Neural progenitor cell (in vitro differentiated cells): ENCODE data around the gene MRPL53. TPM values are rescaled to one million over a fixed set of nuclear protein-coding genes. Genes with fewer than 3 reads are reported as not detected.

Source experiments
- DNase-seq: peaks from one replicate; pipeline ENCODE4 v3.0.0-alpha.2; 2016; ENCODE audit warnings: low spot score
- H2AFZ ChIP-seq: fragments of 200-600 bp; sonication (generic); replicated peaks from 2 replicates; pipeline ENCODE4 v1.6.1; 2016; ENCODE audit warnings: antibody characterized with exemption
- H3F3A ChIP-seq: fragments of 200-600 bp; sonication (generic); 2 replicates; pipeline ENCODE4 v1.6.1; 2016; ENCODE audit warnings: antibody characterized with exemption, low read depth
- H3K27ac ChIP-seq: fragments of 200-600 bp; sonication (generic); 2 replicates; pipeline ENCODE4 v1.5.1; 2016; ENCODE audit warnings: mild to moderate bottlenecking
- H3K27me3 ChIP-seq: fragments of 200-600 bp; sonication (generic); 2 replicates; pipeline ENCODE4 v1.6.1; 2016; ENCODE audit warnings: mild to moderate bottlenecking, moderate library complexity
- H3K36me3 ChIP-seq: fragments of 200-600 bp; sonication (generic); 2 replicates; pipeline ENCODE4 v1.5.1; 2016
- H3K4me1 ChIP-seq: fragments of 200-600 bp; sonication (generic); 2 replicates; pipeline ENCODE4 v1.6.1; 2016; ENCODE audit warnings: mixed run types
- H3K4me2 ChIP-seq: fragments of 200-600 bp; sonication (generic); 2 replicates; pipeline ENCODE4 v1.6.1; 2016
- H3K4me3 ChIP-seq: fragments of 200-600 bp; sonication (generic); 2 replicates; pipeline ENCODE4 v1.5.1; 2016
- H3K79me2 ChIP-seq: fragments of 200-600 bp; sonication (generic); 2 replicates; pipeline ENCODE4 v1.6.1; 2016; ENCODE audit warnings: low read depth
- H3K9ac ChIP-seq: fragments of 200-600 bp; sonication (generic); 2 replicates; pipeline ENCODE4 v1.6.1; 2016
- H3K9me3 ChIP-seq: fragments of 200-600 bp; sonication (generic); 2 replicates; pipeline ENCODE4 v1.5.1; 2016; ENCODE audit warnings: low read depth
- H4K20me1 ChIP-seq: fragments of 200-600 bp; sonication (generic); 2 replicates; pipeline ENCODE4 v1.6.1; 2016; ENCODE audit warnings: low read depth
- H3K27ac Mint-ChIP-seq: 3 replicates; pipeline ENCODE4 v1.8.0; 2021; ENCODE audit warnings: mixed read lengths
- H3K27me3 Mint-ChIP-seq: 2 replicates; pipeline ENCODE4 v1.8.0; 2022; ENCODE audit warnings: low read depth, mild to moderate bottlenecking, inconsistent platforms, moderate library complexity, mixed read lengths; ENCODE audit not compliant: insufficient read depth
- H3K36me3 Mint-ChIP-seq: 3 replicates; pipeline ENCODE4 v1.8.0; 2021; ENCODE audit warnings: mixed read lengths
- H3K4me1 Mint-ChIP-seq: 3 replicates; pipeline ENCODE4 v1.8.0; 2021; ENCODE audit warnings: mixed read lengths
- H3K4me3 Mint-ChIP-seq: 3 replicates; pipeline ENCODE4 v1.8.0; 2021; ENCODE audit warnings: mild to moderate bottlenecking, moderate library complexity, mixed read lengths
- H3K9me3 Mint-ChIP-seq: 3 replicates; pipeline ENCODE4 v1.8.0; 2020; ENCODE audit warnings: mixed read lengths
- EZH2 ChIP-seq: fragments of 200-600 bp; sonication (generic); IDR thresholded peaks from 2 replicates; pipeline ENCODE4 v1.6.1; 2017; ENCODE audit warnings: antibody characterized with exemption, mild to moderate bottlenecking, moderate library complexity
- EZH2phosphoT487 ChIP-seq: fragments of 200-600 bp; sonication (generic); IDR thresholded peaks from 2 replicates; pipeline ENCODE4 v1.6.1; 2017; ENCODE audit warnings: antibody characterized with exemption
- total RNA-seq: library from RNA; depleted of rRNA; stranded (reverse); fragments of >200 nt; gene quantifications from 2 replicates; pipeline ENCODE4 v1.2.3, GENCODE V29; 2015; ENCODE audit warnings: low replicate concordance
- TF ChIP-seq, protein P1 (sequence below): fragments of 200-600 bp; sonication (generic); IDR thresholded peaks from 2 replicates; pipeline ENCODE4 v1.5.1; 2017; ENCODE audit warnings: antibody characterized with exemption, mild to moderate bottlenecking

Gene MRPL53
- total RNA-seq, 1 donor from 2014 or later = 9.8 TPM

DNA sequence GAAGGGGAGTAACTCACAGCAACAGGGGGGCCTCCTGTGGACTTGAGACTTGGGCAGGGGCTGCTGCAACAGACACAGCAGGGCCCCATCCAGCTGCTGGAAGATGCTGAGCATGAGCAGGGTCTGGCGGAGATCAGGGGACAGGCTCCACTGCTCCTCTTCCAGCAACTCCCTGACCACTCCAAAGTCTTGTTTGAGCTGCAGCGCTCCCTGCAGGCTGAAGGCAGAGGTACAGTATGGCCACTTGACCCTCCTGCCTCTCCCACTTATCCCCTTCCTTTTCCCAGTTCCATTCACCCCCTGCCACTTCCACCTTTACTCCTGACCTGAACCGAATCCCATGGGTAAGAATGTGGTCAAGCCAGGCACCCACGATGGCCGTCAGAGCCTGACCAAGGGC is 2.4 kb upstream of the MRPL53 start:
- no peak overlapping the region for H3K27ac Mint-ChIP-seq
- H3K27me3 Mint-ChIP-seq = peaks cover 12% of the 10 kb centered on the region

DNA sequence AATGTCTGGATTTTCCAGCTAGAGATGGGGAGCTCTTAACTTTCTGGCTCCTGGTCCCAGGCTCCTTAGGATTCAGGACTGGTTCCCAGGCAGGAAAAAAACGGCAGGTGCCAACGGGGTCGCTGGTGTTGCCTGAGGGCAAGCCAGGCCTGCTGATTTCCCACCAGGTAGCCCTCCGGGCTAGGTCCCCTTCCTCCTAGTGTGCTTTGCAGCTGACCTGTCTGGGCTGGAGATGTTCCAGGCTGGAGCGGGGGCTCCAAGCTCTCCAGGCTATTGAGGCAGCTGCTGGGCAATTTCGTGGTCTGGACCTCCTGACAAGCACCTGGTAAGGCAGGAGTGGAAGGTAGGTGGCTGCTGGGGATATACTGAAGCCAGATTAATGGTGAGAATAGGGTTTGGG is 2.0 kb upstream of the MRPL53 start:
- Mint-ChIP-seq H3K27ac (no peak overlapping the region), H3K36me3 (peaks cover 20% of the 10 kb centered on the region), H3K27me3 (peaks cover 12% of the 10 kb centered on the region), H3K4me1 (peaks cover 17% of the 10 kb centered on the region), H3K9me3 (no peaks in the 10 kb centered on the region), H3K4me3 (peak overlapping the region; percentile 46)
- Histone ChIP-seq H3K36me3 (no peaks in the 10 kb centered on the region), H3K27me3 (no peaks in the 10 kb centered on the region), H4K20me1 (no peaks in the 10 kb centered on the region), H3K9me3 (no peaks in the 10 kb centered on the region), H3F3A (peaks cover 27% of the 10 kb centered on the region), H3K27ac (no peak overlapping the region), H3K4me1 (peaks cover 11% of the 10 kb centered on the region), H3K4me2 (no peak overlapping the region), H2AFZ (no peak overlapping the region), H3K4me3 (no peak overlapping the region), H3K79me2 (peaks cover 4% of the 10 kb centered on the region), H3K9ac (no peak overlapping the region)
- no peak for DNase-seq
- TF ChIP-seq EZH2phosphoT487 (no peak), EZH2 (no peak)
- TF ChIP-seq, protein P1, sequence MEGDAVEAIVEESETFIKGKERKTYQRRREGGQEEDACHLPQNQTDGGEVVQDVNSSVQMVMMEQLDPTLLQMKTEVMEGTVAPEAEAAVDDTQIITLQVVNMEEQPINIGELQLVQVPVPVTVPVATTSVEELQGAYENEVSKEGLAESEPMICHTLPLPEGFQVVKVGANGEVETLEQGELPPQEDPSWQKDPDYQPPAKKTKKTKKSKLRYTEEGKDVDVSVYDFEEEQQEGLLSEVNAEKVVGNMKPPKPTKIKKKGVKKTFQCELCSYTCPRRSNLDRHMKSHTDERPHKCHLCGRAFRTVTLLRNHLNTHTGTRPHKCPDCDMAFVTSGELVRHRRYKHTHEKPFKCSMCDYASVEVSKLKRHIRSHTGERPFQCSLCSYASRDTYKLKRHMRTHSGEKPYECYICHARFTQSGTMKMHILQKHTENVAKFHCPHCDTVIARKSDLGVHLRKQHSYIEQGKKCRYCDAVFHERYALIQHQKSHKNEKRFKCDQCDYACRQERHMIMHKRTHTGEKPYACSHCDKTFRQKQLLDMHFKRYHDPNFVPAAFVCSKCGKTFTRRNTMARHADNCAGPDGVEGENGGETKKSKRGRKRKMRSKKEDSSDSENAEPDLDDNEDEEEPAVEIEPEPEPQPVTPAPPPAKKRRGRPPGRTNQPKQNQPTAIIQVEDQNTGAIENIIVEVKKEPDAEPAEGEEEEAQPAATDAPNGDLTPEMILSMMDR = no peak

More for the DNA sequence above, 2.4 kb upstream of the MRPL53 start:
- no peaks in the 10 kb centered on the region for H3K27me3 ChIP-seq
- Mint-ChIP-seq H3K4me3 (no peak overlapping the region), H3K36me3 (peaks cover 20% of the 10 kb centered on the region), H3K4me1 (peaks cover 18% of the 10 kb centered on the region), H3K9me3 (no peaks in the 10 kb centered on the region)
- TF ChIP-seq, protein P1 = peak; percentile 48
- TF ChIP-seq EZH2 = no peak
- no peak overlapping the region for H3K9ac ChIP-seq
- H3K79me2 ChIP-seq = peaks cover 4% of the 10 kb centered on the region
- no peak overlapping the region for H3K4me3 ChIP-seq
- H4K20me1 ChIP-seq = no peaks in the 10 kb centered on the region
- peak; percentile 32 for DNase-seq
- H3F3A ChIP-seq = peaks cover 24% of the 10 kb centered on the region
- no peak overlapping the region for H2AFZ ChIP-seq
- peaks cover 11% of the 10 kb centered on the region for H3K4me1 ChIP-seq
- no peak overlapping the region for H3K27ac ChIP-seq
- H3K4me2 ChIP-seq = no peak overlapping the region
- H3K36me3 ChIP-seq = no peaks in the 10 kb centered on the region
- no peaks in the 10 kb centered on the region for H3K9me3 ChIP-seq

DNA sequence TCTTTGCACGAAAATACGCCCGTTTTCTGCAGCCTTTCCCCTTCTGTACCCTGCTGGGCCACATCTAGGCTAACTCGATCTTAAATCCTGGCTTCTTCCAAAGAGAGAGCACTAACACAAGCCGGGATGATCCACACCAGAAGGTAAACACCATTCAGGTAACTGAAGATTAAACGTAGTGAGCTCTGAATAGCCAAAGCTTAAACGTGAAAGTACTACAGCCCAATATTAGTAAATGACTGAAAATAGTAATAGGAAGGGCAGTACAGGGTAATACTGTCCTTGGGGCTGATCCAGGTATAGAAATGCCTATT is 422 bp upstream of the MRPL53 start:
- Histone ChIP-seq H3K4me2 (peak overlapping the region; percentile 97), H3K79me2 (peaks cover 4% of the 10 kb centered on the region), H3F3A (peaks cover 27% of the 10 kb centered on the region), H3K27me3 (no peaks in the 10 kb centered on the region), H3K36me3 (no peaks in the 10 kb centered on the region), H4K20me1 (no peaks in the 10 kb centered on the region), H3K4me1 (peaks cover 11% of the 10 kb centered on the region), H3K9me3 (no peaks in the 10 kb centered on the region), H2AFZ (peak overlapping the region; percentile 12), H3K9ac (peak overlapping the region; percentile 19), H3K4me3 (peak overlapping the region; percentile 63), H3K27ac (peak overlapping the region; percentile 75)
- Mint-ChIP-seq H3K9me3 (no peaks in the 10 kb centered on the region), H3K36me3 (peaks cover 17% of the 10 kb centered on the region), H3K4me1 (peaks cover 15% of the 10 kb centered on the region), H3K4me3 (peak overlapping the region; percentile 97), H3K27ac (peak overlapping the region; percentile 98), H3K27me3 (peaks cover 9% of the 10 kb centered on the region)
- TF ChIP-seq, protein P1 = no peak
- TF ChIP-seq EZH2 (no peak), EZH2phosphoT487 (no peak)
- DNase-seq = no peak
